ENCODE data around the gene FBXL16.

FBXL16 gene

GRCh38 chr16:734208-734980, 28.8 kb upstream of the FBXL16 start:
- no peak for FAIRE-seq

- no peak for FAIRE-seq
Measured at GRCh38 chr16:733382-734207, 28.0 kb upstream of the FBXL16 start.

- FAIRE-seq: no peak
Measured at GRCh38 chr16:732936-733335, 27.3 kb upstream of the FBXL16 start.

- no peak for FAIRE-seq
Measured at GRCh38 chr16:732332-732731, 26.7 kb upstream of the FBXL16 start.

- FAIRE-seq: no peak
Measured at GRCh38 chr16:730666-731509, 25.3 kb upstream of the FBXL16 start.

GRCh38 chr16:729768-730665, 24.4 kb upstream of the FBXL16 start:
- FAIRE-seq: no peak

GRCh38 chr16:728890-729744, 23.5 kb upstream of the FBXL16 start:
- FAIRE-seq: no peak

- FAIRE-seq: no peak
Measured at GRCh38 chr16:728131-728889, 22.7 kb upstream of the FBXL16 start.

GRCh38 chr16:727291-727977, 21.8 kb upstream of the FBXL16 start:
- FAIRE-seq: no peak

GRCh38 chr16:726438-727290, 21.1 kb upstream of the FBXL16 start, which contains the start of the genes CCDC78 and HAGHL:
TSS of gene CCDC78 (minus strand) at chr16:726443. CDS start at chr16:726367, 76 bp downstream.
TSS of gene HAGHL (plus strand) at chr16:727106. CDS start at chr16:727510, 404 bp downstream.
- FAIRE-seq: no peak

GRCh38 chr16:726188-726437, 20.5 kb upstream of the FBXL16 start:
- FAIRE-seq: no peak

GRCh38 chr16:725463-726187, 20.0 kb upstream of the FBXL16 start:
- FAIRE-seq: no peak

GRCh38 chr16:725041-725376, 19.4 kb upstream of the FBXL16 start:
- FAIRE-seq: no peak

- no peak for FAIRE-seq
Measured at GRCh38 chr16:724188-725040, 18.8 kb upstream of the FBXL16 start.

- no peak for FAIRE-seq
Measured at GRCh38 chr16:723695-724094, 18.1 kb upstream of the FBXL16 start.

- FAIRE-seq: no peak
Measured at GRCh38 chr16:722835-723633, 17.4 kb upstream of the FBXL16 start.

Data from colon (tissue), 2 donors.